Measurements from ENCODE around the gene DHX58. TPM values are rescaled to one million over a fixed set of nuclear protein-coding genes. Genes with fewer than 3 reads are reported as not detected.

The DHX58 gene
- total RNA-seq, 1 experiment from 2014 or later = 9.7 TPM

DNA sequence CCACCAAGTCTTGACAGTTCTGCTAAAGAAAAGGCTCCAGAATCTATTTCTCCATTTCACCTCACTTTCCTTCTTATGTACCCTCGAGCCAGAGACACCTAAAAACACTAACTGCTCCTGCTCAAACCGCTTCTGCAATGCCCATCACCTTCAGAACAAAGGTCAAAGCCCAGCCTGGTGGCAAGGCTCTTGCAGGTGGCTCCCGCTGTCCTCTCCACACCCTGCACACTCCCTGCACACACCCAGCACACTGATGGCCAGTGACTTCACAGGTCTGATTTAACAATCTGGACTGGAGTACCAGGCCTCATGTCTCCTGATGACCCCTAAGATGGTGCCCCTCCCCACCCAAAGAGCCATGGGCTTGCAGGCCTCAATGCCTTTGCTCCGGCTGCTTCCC, 52.3 kb downstream of the DHX58 start:
- peaks cover 6% of the 10 kb centered on the region; the same call in 1 of the 2 replicates for H3K4me1 ChIP-seq (ENCODE audit: control insufficient read depth, insufficient read depth, low read length)
- intact Hi-C loops (cut with micrococcal nuclease; ENCODE audit: unreplicated experiment) (no loop called here), in situ Hi-C loops (cut with HindIII; ENCODE audit: low pct_unique_long_range_greater_than_20kb, low sequenced_read_pairs) (no loop called here)
- H3K27ac ChIP-seq (ENCODE audit: low read length) = no peak overlapping the region
- TF ChIP-seq POLR2AphosphoS5 (IDR thresholded peaks at IDR 0.05; ENCODE audit: low read depth, low read length) (no peak), TCF7L2 (IDR thresholded peaks at IDR 0.05; ENCODE audit: low read depth, low read length) (no peak)
- no peaks in the 10 kb centered on the region for H3K36me3 ChIP-seq (ENCODE audit: control insufficient read depth, insufficient read depth, low read length)
- DNase-seq (ENCODE audit: low read depth, low spot score) (no peak), ATAC-seq (no peak)
- ChIA-PET POLR2A (no interaction called here), CTCF (no interaction called here)
- H3K27me3 ChIP-seq (ENCODE audit: control insufficient read depth, insufficient read depth, low read length) = no peaks in the 10 kb centered on the region
- BruUV-seq (replicated peaks) = no TSS peak
- no peak overlapping the region for H3K4me3 ChIP-seq (ENCODE audit: low read depth in 2 of 2, low read length in 2 of 2)
- no peaks in the 10 kb centered on the region for H3K9me3 ChIP-seq (ENCODE audit: control insufficient read depth, insufficient read depth, low read depth, low read length)

DNA sequence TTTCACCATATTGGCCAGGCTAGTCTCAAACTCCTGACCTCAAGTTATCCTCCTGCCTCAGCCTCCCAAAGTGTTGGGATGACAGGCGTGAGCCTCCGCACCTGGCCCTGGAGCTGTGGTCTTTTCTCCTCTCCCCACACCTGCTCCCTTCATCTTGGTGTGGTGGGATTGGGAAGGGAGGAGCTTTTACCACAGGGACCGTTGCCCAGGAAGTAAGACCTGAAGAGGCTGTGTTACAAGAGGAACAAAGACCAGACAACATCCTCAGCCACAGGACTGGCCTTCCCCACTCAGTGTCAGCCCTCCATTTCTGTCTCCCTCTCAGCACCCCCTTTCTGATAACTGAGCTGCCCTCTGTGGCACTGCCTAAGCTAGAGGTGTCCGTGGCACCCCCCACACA, 52.7 kb downstream of the DHX58 start:
- Histone ChIP-seq H3K27ac (ENCODE audit: low read length) (no peak overlapping the region), H3K4me1 (ENCODE audit: control insufficient read depth, insufficient read depth, low read length) (peaks cover 6% of the 10 kb centered on the region; the same call in 1 of the 2 replicates), H3K27me3 (ENCODE audit: control insufficient read depth, insufficient read depth, low read length) (no peaks in the 10 kb centered on the region), H3K4me3 (ENCODE audit: low read depth in 2 of 2, low read length in 2 of 2) (no peak overlapping the region), H3K36me3 (ENCODE audit: control insufficient read depth, insufficient read depth, low read length) (no peaks in the 10 kb centered on the region), H3K9me3 (ENCODE audit: control insufficient read depth, insufficient read depth, low read depth, low read length) (no peaks in the 10 kb centered on the region)
- BruUV-seq (replicated peaks) = no TSS peak
- intact Hi-C loops (cut with micrococcal nuclease; ENCODE audit: unreplicated experiment) = no loop called here
- ATAC-seq (no peak), DNase-seq (ENCODE audit: low read depth, low spot score) (no peak)
- POLR2A ChIA-PET = no interaction called here
- in situ Hi-C loops (cut with HindIII; ENCODE audit: low pct_unique_long_range_greater_than_20kb, low sequenced_read_pairs) = no loop called here
- CTCF ChIA-PET = no interaction called here
- TF ChIP-seq SIN3A (IDR thresholded peaks at IDR 0.05; ENCODE audit: borderline replicate concordance, insufficient read depth, low read depth, low read length) (no peak), TCF7L2 (IDR thresholded peaks at IDR 0.05; ENCODE audit: low read depth, low read length) (no peak), POLR2AphosphoS5 (IDR thresholded peaks at IDR 0.05; ENCODE audit: low read depth, low read length) (no peak)
- TF ChIP-seq, protein P1, sequence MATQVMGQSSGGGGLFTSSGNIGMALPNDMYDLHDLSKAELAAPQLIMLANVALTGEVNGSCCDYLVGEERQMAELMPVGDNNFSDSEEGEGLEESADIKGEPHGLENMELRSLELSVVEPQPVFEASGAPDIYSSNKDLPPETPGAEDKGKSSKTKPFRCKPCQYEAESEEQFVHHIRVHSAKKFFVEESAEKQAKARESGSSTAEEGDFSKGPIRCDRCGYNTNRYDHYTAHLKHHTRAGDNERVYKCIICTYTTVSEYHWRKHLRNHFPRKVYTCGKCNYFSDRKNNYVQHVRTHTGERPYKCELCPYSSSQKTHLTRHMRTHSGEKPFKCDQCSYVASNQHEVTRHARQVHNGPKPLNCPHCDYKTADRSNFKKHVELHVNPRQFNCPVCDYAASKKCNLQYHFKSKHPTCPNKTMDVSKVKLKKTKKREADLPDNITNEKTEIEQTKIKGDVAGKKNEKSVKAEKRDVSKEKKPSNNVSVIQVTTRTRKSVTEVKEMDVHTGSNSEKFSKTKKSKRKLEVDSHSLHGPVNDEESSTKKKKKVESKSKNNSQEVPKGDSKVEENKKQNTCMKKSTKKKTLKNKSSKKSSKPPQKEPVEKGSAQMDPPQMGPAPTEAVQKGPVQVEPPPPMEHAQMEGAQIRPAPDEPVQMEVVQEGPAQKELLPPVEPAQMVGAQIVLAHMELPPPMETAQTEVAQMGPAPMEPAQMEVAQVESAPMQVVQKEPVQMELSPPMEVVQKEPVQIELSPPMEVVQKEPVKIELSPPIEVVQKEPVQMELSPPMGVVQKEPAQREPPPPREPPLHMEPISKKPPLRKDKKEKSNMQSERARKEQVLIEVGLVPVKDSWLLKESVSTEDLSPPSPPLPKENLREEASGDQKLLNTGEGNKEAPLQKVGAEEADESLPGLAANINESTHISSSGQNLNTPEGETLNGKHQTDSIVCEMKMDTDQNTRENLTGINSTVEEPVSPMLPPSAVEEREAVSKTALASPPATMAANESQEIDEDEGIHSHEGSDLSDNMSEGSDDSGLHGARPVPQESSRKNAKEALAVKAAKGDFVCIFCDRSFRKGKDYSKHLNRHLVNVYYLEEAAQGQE (IDR thresholded peaks at IDR 0.05; ENCODE audit: insufficient read depth in 1 of 2, low read depth in 2 of 2, low read length in 1 of 2) = no peak
- TF ChIP-seq, protein P2, sequence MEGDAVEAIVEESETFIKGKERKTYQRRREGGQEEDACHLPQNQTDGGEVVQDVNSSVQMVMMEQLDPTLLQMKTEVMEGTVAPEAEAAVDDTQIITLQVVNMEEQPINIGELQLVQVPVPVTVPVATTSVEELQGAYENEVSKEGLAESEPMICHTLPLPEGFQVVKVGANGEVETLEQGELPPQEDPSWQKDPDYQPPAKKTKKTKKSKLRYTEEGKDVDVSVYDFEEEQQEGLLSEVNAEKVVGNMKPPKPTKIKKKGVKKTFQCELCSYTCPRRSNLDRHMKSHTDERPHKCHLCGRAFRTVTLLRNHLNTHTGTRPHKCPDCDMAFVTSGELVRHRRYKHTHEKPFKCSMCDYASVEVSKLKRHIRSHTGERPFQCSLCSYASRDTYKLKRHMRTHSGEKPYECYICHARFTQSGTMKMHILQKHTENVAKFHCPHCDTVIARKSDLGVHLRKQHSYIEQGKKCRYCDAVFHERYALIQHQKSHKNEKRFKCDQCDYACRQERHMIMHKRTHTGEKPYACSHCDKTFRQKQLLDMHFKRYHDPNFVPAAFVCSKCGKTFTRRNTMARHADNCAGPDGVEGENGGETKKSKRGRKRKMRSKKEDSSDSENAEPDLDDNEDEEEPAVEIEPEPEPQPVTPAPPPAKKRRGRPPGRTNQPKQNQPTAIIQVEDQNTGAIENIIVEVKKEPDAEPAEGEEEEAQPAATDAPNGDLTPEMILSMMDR (IDR thresholded peaks at IDR 0.05) = no peak

DNA sequence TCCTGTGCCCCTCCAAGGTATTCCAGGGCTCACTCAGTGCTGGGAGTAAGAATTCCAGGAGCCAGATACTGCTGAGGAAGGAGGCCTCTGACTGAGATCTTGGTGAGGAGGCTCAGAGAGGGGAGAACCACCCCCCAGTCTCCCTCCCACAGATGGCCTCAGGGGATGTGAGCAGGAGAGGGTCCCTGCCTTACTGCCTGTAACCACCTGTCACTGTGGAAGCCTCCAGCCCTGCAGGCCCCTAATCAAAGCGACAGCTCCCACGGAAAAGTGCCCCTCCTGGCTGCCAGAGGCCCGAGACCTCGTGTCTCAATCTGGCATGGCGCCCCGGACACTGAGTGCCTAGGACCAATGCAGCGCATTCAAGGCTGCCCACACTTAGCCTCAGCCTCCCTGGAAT, 54.5 kb downstream of the DHX58 start:
- BruUV-seq (replicated peaks) = no TSS peak
- ATAC-seq = no peak
- Histone ChIP-seq H3K9me3 (ENCODE audit: control insufficient read depth, insufficient read depth, low read depth, low read length) (no peaks in the 10 kb centered on the region), H3K4me1 (ENCODE audit: control insufficient read depth, insufficient read depth, low read length) (peaks cover 6% of the 10 kb centered on the region; the same call in 1 of the 2 replicates), H3K4me3 (ENCODE audit: low read depth in 2 of 2, low read length in 2 of 2) (no peak overlapping the region), H3K36me3 (ENCODE audit: control insufficient read depth, insufficient read depth, low read length) (no peaks in the 10 kb centered on the region), H3K27me3 (ENCODE audit: control insufficient read depth, insufficient read depth, low read length) (no peaks in the 10 kb centered on the region), H3K27ac (ENCODE audit: low read length) (no peak overlapping the region)
- no peak for DNase-seq (ENCODE audit: low read depth, low spot score)
- ChIA-PET POLR2A (no interaction called here), CTCF (no interaction called here)
- TF ChIP-seq POLR2AphosphoS5 (IDR thresholded peaks at IDR 0.05; ENCODE audit: low read depth, low read length) = no peak
- intact Hi-C loops (cut with micrococcal nuclease; ENCODE audit: unreplicated experiment) = no loop called here
- in situ Hi-C loops (cut with HindIII; ENCODE audit: low pct_unique_long_range_greater_than_20kb, low sequenced_read_pairs) = no loop called here
